GM19463 (cell line): ENCODE results near the gene HES1.

Source experiments
- ATAC-seq: cut with Tn5 transposase; IDR thresholded peaks from one replicate; pipeline ENCODE4 v1.9.1; 2021; ENCODE audit warnings: mild to moderate bottlenecking, moderate library complexity; ENCODE audit not compliant: unreplicated experiment

The HES1 gene

DNA sequence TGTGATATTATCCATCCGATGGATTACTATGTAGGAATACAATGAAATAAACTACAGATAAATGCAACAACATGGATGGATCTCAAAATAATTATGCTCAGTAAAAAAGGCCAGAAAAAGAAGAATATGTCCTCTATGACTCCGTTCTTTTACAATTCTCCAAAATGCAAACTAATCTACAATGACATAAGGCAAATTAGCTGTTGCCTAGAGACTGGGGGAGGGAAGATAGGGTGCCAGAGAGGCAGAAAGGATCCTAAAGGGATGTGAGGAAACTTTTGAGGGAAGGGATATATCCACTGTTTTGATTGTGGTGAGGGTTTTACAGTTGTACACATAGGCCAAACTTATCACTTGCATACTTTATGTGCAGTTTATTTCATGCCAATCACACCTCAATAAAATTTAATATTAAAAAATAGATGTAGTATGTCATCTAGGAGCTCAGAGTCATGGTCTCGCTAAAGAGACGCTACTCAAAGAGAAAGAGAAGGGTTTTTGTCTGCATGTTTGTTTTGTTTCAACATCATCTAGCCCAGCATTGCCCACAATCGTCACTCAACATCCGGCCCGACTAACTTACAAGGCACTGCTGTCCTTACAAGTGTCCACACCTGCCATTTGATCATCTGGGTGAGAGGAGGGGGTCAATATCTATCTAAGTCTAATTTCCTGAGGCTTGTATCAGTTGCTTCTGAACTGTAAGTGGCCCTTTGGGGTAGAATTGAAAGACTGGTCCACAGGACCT, 29.5 kb downstream of the HES1 start:
- no peak for ATAC-seq

DNA sequence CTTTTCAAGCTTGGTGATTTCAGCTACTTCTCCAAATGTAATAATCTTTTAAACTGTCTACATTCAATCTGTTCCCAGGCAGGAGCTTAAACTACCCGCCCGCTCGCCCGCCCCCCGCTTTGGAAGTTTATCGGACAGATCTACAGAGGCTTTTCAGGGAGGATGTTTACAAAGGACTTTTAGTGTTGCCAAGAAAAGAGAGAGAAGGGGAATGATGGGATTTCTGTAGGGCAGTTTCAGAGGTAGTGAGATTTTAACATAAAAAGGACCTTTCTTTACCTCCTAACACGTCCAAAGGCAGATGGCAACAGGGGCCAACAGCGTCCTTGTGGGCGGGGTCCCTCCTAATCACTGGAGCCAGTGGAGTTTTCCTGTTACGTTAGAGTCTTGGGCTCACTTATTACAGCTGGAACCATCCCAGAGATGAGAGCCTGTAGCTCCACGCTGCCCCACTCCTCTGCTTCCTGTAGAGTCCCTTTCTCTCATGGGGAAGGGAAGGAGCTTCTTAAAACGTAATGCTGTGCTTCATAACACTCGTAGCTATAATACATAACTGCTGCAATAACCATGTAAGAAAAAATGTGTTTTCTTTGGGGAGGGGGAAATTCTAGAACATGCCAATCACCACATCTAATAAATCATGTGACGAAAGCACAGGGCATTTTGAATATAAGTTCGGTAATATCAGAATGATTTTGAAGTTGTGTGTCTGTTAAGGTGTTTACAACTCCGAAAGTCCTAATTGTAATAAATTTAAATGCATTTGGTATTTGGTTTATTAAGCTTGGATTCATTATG, 30.9 kb downstream of the HES1 start:
- ATAC-seq = no peak

DNA sequence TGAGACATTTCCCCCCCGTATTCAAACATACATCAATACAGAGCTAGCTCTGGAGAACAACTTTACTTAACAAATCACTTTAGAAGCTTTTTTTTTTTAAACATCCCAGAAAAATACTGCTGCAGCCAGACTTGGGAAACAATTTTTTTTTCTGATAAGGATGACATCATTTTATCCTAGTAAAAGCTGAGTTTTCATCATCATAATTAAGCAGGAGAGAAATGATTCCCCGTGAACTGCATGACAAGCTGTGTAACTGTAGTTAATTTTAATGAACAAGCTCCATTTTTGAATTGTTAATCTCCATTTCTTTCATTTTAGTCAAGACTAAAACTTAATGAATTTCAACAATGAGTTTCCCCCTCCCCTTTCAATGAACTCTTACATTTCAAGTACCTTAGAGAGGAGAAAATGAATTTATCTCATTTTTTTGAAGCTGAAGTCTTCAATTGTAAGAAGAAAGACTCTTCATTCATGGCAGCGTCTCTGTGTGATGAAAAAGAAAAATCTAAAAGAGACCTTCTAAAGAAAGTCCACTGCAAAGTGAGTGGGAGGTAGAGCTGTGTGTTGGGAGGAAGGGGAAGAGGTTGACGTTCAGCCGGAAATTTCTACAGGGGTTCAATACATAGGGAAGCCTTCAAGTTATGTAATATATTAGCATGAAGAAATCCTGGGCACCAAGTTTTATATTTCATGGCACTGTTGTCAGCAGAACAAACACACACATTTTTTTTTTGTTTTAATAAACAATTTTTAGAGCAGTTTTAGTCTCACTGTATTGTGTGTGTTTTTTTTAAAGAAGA, 31.7 kb downstream of the HES1 start:
- no peak for ATAC-seq

DNA sequence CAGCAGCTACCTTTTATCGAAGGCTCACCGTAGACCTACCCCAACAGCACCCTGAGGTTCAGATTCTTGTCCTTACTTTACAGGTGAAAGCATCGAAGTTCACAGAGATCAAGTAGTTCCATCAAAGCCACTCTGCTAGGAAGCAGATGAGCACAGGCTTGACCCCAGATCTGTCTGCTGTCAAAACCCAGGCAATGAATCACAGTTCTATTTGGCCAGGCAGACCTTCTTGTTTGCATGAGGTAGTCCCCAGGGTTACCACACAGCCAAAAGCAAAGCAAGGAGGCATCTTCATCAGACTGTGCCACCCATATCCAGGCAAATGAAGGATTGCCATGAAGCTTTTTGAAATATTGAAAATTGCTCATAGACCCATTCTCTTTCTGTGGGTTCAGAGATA, 33.0 kb downstream of the HES1 start:
- no peak for ATAC-seq

DNA sequence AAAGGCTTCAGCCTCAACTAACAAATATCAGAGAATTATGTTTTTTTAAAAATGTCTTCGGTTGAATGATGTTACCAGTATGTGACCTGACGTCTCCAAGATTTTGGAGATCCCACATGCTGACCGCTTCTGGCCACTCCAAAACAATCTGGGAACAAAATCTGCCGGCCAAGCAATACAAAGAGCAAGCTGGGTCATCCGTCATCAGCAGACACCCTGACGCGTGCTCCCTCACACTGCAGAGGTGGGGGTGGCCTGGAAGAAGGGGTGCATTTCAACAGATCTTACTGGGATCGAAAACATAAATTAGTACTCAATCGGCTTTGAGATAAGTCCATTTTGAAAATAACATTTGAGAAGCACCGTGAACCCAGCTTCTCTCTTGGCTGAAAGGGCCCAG, 33.6 kb downstream of the HES1 start:
- ATAC-seq = no peak

DNA sequence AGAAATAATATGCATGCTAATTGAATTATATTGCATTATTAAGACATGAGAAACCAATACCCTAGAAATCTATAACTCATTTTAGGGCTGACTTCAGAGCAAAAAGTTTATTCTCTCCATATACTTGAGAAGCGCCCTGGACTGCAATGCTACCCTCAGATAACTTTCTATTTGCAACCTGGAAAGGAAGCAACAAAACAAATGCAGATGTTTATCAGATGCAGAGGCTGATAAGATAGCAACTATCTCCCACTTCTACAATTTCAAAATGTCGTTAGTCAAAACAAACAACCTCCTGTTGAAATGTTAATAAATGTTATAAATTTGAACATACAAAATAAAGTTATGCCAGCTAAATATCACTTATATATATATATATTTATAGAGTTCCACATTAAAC, 34.8 kb downstream of the HES1 start:
- ATAC-seq = no peak

DNA sequence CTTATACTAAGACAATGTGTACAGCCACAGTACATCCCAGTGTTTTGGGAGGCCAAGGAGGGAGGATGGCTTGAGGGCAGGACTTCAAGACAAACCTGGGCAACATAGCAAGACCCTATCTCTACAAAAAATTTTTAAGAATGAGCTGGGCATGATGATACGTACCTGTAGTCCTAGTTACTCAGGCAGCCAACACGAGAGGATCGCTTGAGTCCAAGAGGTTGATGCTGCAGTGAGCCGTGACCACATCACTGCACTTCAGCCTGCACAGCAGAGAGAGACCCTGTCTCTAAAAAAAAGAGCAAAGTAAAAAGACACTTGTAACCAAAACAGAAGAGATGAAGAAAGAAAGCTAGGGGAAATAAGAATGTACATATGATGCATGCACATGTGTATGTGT, 38.5 kb downstream of the HES1 start:
- no peak for ATAC-seq

DNA sequence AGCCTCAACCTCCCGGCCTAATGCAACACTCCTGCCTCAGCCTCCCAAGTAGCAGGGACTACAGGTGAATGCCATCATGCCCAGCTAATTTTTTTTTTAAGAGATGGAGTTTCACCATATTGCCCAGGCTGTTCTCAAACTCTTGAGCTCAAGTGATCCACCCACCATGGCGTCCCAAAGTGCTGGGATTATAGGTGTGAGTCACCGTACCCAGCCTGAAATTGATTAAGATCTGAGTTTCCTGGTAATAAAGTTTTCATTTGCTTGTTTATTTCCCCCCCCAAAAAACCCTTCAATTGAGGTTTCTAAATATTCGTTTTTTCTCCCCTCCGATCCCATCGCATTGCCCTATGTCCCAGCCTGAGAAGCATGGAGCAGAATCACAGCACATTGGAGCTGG, 39.0 kb downstream of the HES1 start:
- ATAC-seq = no peak

DNA sequence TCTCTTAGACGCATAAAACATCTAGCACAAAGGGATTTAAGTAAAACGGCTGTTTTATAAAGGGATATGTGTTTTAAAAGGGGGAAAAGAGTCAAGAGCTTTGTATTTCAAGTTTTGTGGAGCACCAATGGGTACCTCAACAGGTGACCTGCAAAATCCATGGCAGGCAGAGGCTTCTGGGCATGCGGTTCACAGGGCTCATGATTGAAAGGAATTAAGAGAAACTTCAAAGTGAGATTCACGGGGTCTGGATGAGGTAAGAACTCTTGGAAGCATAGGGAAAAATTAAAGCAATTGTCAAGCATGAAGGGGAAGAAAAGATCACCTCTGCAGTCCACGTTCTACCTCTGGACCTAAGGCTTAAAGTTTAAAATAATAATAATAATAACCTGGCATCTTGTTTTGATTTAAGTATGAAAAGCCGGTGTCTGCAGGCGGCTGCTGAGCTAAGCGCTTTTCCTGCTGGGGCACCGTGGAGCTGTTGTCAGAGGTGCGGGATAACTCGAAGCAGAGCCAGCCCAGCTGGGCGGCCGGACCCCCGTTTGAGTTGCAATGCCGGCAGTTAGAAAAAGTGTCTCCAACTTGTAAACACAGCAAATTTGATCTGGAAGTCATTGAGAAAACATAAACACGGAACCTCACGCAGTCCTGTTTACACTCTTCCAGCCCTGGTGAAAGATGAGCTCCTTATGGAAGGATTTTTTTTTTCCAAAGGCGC, 40.5 kb downstream of the HES1 start:
- ATAC-seq = no peak

DNA sequence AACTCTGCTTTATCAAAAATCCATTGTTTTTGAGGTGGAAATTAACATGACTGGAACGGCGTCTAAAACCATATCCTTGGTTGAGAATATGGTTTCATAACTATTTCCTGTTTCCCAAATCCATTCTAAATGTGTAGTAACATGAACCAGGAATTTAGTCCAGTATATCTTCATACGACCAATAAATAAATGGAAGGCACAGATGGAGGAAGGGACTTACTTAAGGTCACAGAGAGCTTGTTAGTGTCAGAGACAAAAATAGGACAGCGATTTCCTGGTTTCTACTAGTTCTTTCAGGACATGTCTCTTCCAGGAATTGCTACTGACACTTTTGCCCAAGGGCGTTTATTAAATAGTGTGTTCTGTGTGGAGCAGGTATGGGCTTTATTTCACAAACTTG, 41.2 kb downstream of the HES1 start:
- ATAC-seq = no peak

DNA sequence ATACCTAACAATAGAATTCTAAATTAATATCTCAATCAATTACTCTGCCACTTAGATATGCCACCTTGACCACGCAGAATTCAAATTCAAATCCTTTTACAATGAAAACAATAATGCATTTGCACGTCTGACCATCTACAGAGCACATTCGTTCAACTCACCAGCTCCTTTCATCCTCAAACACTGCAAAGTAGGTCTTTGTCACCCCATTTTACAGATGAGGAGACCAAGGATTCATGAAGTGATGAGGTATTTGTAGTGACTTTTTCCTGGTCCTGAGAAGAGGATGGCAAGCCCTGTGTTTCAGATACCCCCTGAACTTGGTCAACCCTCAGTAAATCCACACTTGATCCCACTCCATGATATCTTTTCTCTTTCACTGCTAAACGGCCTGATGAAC, 42.2 kb downstream of the HES1 start:
- no peak for ATAC-seq

DNA sequence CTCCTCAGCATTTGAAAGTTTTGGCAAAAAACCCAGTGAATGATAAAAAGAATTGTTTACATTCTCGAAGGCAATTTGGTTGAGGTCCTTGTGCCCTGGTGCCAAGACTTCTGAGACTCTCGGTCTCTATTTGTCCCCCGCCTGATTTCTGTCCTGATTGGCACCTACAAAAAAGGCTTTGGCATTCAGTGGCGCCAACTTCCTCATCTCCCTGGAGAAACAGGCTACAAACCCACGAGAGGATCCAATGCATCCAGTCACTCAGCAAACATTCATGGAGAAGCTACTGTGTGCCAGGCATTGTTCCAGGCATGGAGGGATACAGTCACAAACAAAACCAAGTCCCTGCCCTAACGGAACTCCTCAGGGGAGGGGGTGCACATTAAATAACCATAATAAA, 42.7 kb downstream of the HES1 start:
- no peak for ATAC-seq

DNA sequence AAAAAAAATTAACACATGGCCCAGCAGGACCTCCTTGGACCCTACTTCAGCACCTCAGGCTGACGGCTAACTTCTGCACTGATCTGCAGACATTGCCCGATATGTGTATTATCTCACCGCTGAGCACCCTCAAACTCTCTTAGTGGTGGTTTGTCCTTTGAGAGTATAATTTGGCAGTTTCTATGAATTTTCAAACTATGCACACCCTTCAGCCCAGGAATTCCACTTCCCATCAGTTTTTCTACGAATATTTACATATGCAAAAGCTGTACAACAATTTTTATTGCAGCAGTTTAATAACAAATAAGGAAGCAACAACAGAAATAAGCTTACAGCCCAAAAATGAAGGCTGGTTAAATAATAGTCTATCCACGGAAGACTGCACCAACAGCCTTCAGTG, 44.6 kb downstream of the HES1 start:
- no peak for ATAC-seq

DNA sequence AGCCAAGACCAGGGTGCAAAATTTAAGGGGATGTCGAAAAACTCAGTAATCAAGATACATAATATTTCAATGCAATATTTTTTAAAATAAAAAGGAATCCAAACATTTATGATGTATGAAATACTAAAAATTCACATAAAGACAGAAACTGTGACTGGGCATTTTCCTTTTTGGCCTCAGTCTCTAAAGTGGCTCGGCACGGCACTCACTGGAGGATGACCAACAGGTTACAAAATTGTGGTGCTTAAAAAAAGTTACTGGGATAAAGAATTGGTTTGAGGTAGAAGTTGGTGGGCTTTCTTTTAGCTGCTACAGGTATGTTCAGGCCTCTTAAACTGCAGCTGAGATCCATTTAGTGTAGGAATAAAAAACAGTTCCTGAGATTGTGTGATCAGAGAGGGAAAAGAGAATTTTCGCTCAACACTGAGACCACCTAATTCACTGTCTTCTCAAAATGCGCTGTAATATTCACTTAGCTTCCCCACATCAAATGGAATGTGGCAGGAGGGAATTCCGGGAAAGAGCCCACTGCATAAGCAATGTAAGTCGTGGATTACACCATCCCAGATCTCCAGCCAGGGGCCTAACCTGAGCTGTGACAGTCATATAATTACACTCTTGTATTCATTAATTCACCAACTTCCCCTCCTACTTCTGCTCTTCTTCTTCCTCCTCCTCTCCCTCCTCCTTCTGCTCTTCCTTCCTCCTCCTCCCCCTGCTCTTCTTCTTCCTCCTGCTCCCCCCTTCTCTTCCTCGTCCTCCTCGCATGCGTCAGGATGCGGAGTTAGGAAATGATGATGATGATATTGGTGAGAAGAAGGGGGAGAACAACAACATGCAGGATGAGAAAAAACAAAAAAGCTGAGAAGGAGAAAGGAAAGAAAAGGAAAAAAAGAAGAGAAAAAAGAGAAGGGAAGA, 45.9 kb downstream of the HES1 start:
- no peak for ATAC-seq

DNA sequence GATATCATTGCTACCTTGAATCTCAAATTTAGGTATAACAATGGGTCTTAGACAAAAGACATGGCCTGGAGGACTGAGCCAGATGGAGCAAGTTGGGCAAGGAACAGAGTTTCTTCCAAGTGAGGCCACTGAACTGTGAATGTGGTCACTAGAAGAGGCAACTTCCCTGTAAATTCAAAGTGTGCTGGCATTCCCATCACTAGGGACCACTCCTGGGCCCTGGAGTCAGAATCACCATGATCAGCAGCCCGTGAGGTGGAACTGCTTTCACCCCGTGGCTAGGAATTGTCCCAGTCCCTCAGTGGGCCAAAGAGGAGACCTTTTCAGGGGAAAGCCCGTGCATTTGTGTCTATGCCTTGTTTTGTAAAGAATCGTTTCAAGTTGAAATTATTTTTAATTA, 47.3 kb downstream of the HES1 start:
- ATAC-seq = no peak

DNA sequence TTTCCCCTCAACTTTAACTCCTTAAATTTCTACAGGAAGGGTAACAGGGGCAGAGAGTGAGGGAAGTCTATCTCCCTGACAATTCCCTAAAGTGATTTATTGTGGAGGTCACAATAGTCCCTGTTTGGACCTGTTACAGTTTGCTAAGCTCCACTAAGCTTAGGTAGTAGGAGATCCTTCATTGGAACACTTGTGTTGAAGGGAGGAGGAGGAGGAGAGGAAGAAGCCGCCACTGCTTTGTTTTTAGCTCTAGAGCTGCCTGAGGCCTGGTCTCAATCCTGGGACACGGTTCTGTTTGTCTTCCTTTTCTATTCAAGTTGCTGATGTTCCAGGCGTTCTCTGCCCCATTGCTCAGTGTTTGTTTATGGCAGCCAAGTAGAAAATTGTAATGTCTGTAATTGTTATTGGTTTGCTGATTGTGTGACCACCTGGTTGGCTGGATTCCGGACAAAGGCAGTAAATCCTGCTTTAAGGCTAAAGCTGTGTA, 48.4 kb downstream of the HES1 start:
- ATAC-seq = no peak

DNA sequence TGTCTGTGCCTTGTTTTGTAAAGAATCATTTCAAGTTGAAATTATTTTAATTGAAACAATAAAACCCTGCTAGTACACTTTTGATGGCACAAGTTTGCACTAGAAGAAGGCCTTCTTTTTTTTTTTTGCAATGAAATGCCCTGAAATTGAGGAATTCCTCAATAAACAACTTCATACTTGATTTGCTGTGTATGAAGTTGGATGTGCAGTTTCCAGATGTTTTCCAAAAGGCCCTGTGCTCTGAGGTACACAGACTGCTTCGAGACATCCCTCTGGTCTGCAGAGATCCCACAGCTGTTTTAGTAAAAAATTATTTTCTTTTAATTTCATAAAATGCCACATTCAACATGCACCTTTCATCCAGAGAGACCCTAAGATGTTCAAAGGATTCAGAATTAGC, 48.9 kb downstream of the HES1 start:
- ATAC-seq = no peak

DNA sequence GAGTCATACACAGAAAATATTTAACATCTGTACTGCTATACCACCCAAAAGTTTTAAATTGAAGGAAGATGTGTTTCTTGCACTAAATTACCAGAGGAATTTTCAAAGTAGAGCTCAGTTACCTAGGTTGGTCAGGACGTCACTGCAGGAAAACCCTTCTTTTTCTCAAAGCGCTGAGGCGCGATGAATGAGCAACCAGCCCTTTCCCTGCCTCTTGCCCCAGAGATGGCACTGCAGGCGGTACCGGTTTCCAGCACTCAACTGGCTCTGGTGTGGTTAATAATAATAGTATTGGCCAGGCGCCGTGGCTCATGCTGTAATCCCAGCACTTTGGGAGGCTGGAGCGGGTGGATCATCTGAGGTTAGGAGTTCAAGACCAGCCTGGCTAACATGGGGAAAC, 49.3 kb downstream of the HES1 start:
- no peak for ATAC-seq

DNA sequence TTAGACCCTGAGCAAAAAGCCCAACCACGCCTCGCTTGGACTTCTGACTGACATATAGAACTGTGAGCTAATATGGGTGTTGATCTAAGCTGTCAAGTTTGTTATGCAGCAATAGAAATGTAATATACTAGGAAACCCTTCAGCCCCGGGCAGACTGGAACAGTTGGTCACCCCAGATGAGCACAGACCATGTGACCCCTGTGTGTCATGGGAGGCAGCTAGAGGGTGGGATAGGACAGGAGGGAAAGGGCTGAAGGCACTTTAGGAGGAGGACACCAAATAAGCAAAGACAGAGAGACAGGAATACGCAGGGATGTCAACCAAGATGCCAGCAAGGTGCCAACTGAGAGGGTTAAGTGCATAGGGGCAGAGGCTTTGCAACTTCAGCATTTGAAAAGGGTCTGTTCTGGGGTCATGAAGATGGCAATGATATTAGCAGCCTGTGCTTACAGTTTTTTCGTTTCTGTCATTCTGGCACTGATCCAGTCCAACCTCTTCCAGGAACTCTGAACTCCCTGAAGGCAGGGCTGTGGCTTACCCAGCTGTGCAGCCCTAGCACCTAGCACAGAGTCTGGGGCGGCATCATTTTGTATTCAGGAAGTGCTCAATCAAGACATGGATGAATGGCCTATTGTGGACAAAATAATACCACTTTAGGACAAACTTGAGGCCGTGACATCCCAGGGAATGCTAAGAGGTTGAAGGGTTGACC, 51.4 kb downstream of the HES1 start:
- ATAC-seq = no peak
